GM12865 (cell line): ENCODE measurements around the gene ANKRD37.

ENCODE experiments used
- DNase-seq: peaks from one replicate; pipeline ENCODE4 v3.0.0; 2010; ENCODE audit warnings: low read depth
- H3K4me3 ChIP-seq: 2 replicates; pipeline ENCODE4 v1.5.1; 2011; ENCODE audit warnings: mild to moderate bottlenecking, low read depth, low read length, control low read depth
- CTCF ChIP-seq: IDR thresholded peaks from 2 replicates; pipeline ENCODE4 v1.5.1; 2011; ENCODE audit warnings: low read length, control low read depth, low read depth, inconsistent platforms; ENCODE audit not compliant: insufficient read depth; ENCODE audit errors: missing control alignments

ANKRD37 gene

GRCh38 chr4:185396724-185397385 is at the start of gene ANKRD37:
Gene ANKRD37, plus strand, starts transcription at chr4:185396841. Its CDS starts 83 bp downstream, at chr4:185396924.
- H3K4me3 ChIP-seq: peak within 1 kb of the TSS; percentile 87
- TF ChIP-seq CTCF: no peak
- DNase-seq: no peak

DNA sequence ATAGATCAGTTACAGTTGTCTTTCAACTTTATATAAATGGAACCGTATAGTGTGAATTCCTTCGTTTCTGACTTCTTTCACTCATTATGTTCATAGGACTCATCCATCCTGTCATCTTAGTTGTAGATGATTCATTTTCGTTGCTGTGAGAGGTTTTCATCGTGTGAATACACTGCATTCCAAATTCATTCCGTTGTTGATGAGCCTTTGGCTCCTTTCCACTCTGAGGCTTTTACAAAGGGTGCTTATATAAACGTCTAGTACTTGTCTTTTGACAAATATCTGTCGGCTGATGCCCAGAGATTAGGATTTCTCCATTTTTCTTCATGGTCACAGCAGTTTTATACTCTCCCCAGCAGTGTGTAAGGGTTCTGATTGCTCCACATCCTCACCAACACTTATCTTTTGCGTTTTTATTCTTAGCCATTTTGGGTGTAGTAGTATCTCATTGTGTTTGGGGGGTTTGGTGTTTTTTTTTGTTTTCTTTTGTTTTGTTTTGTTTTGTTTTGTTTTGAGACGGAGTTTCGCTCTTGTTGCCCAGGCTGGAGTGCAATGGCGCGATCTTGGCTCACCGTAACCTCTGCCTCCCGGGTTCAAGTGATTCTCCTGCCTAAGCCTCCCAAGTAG is 49.6 kb upstream of the ANKRD37 start:
- no peak for DNase-seq
- no peak overlapping the region for H3K4me3 ChIP-seq
- TF ChIP-seq CTCF: no peak

DNA sequence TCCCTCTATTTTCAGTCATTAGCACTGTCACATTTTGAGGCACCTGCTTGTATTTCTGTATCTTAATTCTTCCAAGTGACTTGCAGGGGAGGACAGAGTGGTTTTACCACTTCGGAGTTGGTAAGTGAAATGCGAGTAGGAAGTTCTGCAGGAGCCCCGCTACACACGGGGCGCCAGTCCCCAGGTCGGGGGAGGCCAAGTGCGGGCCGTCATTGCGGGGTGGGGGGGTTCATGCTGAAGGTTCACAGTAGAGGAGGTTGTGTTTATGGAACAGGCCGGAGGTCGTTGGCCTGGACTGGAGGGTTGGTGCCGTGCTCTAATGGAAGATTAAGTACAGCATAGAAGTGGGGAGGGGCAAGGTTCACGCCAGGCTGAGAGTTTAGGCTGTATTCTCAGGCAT is 45.0 kb upstream of the ANKRD37 start:
- DNase-seq: no peak
- no peak overlapping the region for H3K4me3 ChIP-seq
- no peak for TF ChIP-seq CTCF

DNA sequence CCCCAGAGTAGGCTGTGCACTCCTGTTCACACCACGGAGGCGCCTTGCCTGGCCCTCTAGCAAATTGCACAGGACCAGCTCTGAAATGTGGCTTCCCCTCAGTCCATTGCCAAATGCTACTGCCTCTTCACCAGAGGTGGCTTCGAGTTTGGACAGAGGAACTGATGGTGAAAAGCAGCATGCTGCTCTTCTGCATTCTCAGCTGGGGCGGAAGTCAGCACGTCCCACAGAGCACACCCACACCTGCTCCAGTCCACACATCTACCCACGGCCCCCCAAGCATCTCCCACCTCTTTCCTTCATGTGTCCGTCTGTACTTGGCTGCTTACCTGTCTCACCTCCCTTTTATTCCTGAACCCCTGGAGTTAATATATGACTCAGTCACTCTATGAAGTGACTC is 44.4 kb upstream of the ANKRD37 start:
- no peak overlapping the region for H3K4me3 ChIP-seq
- DNase-seq: no peak
- TF ChIP-seq CTCF: no peak

- no peak for DNase-seq
- H3K4me3 ChIP-seq: no peak overlapping the region
Observed at GRCh38 chr4:185352741-185353140, 43.9 kb upstream of the ANKRD37 start.

GRCh38 chr4:185357211-185357610 is 39.4 kb upstream of the ANKRD37 start:
- no peak overlapping the region for H3K4me3 ChIP-seq
- TF ChIP-seq CTCF: no peak
- DNase-seq: no peak

More at GRCh38 chr4:185352741-185353140, 43.9 kb upstream of the ANKRD37 start:
- TF ChIP-seq CTCF: no peak
